H1 (cell line): Measurements from ENCODE around the gene ADAM12. TPM values are rescaled to one million over a fixed set of nuclear protein-coding genes. Genes with fewer than 3 reads are reported as not detected.

Source experiments
- CTCF ChIA-PET: fragments of 300-600 bp; sonication (Branson Sonifier 250); formaldehyde crosslinking; loops from one replicate; lab custom pipeline; 2021; ENCODE audit not compliant: partially characterized antibody; lab: Charles Lee
- POLR2A ChIA-PET: fragments of 300-600 bp; sonication (Branson Sonifier 250); formaldehyde crosslinking; loops from one replicate; lab custom pipeline; 2021; ENCODE audit warnings: inconsistent platforms; ENCODE audit not compliant: partially characterized antibody; lab: Charles Lee
- DNase-seq, 2 experiments: peaks; one replicate each; pipeline versions ENCODE4 v3.0.0 to v3.0.0-alpha.2; 2010 to 2022; ENCODE audit warnings: low spot score in 2 of 2, low read depth in 1 of 2, mixed read lengths in 1 of 2
- FAIRE-seq: peaks from 2 replicates; lab custom pipeline; 2011; peaks lifted over from hg19 to GRCh38; lab: Jason Lieb, UNC
- H2AFZ ChIP-seq: 2 replicates; pipeline ENCODE4 v1.8.1; 2012; ENCODE audit warnings: low read length, inconsistent platforms
- H2AK5ac ChIP-seq: 2 replicates; pipeline ENCODE4 v1.6.1; 2013; ENCODE audit warnings: low read depth, low read length
- H2BK120ac ChIP-seq: replicated peaks from 2 replicates; pipeline ENCODE3; 2013; ENCODE audit warnings: low read depth, low read length, inconsistent platforms
- H2BK12ac ChIP-seq: 2 replicates; pipeline ENCODE4 v1.6.1; 2013; ENCODE audit warnings: low read depth, low read length
- H2BK15ac ChIP-seq: 2 replicates; pipeline ENCODE4 v1.6.1; 2013; ENCODE audit warnings: low read length
- H2BK20ac ChIP-seq: 2 replicates; pipeline ENCODE4 v1.6.1; 2013; ENCODE audit warnings: low read length
- H2BK5ac ChIP-seq: 2 replicates; pipeline ENCODE4 v1.6.1; 2013; ENCODE audit warnings: low read depth, low read length
- H3K14ac ChIP-seq: 2 replicates; pipeline ENCODE4 v1.6.1; 2013; ENCODE audit warnings: inconsistent platforms; ENCODE audit not compliant: insufficient read length
- H3K18ac ChIP-seq: 2 replicates; pipeline ENCODE4 v1.6.1; 2013; ENCODE audit warnings: low read length; ENCODE audit errors: extremely low read depth
- H3K23ac ChIP-seq: 2 replicates; pipeline ENCODE4 v1.6.1; 2013; ENCODE audit warnings: inconsistent platforms; ENCODE audit not compliant: insufficient read length
- H3K23me2 ChIP-seq: 2 replicates; pipeline ENCODE4 v1.6.1; 2013; ENCODE audit warnings: low read depth, low read length
- H3K27ac ChIP-seq: 2 replicates; pipeline ENCODE4 v1.6.1; 2011; ENCODE audit warnings: low read depth, low read length, inconsistent platforms
- H3K27me3 ChIP-seq, 4 experiments: replicated peaks in 1 of 4; 1 replicate in 1 of 4; 2 replicates in 3 of 4; pipeline versions ENCODE4 v1.6.1 to v1.8.1; 2011 to 2013; ENCODE audit warnings: low read length in 3 of 4, mild to moderate bottlenecking in 3 of 4, inconsistent platforms in 2 of 4, mixed read lengths in 2 of 4, moderate library complexity in 1 of 4; ENCODE audit not compliant: control insufficient read depth in 3 of 4, insufficient read depth in 3 of 4; ENCODE audit errors: extremely low read depth in 1 of 4
- H3K36me3 ChIP-seq, 4 experiments: 2 replicates each; pipeline versions ENCODE4 v1.6.1 to v1.8.1; 2011 to 2013; ENCODE audit warnings: mild to moderate bottlenecking in 4 of 4, low read length in 3 of 4, moderate library complexity in 2 of 4, control low read depth in 1 of 4, inconsistent platforms in 1 of 4; ENCODE audit not compliant: insufficient read depth in 4 of 4, control insufficient read depth in 2 of 4
- H3K4ac ChIP-seq: replicated peaks from 2 replicates; pipeline ENCODE3; 2013; ENCODE audit warnings: low read length, low read depth, mixed read lengths, inconsistent platforms; ENCODE audit not compliant: insufficient read length
- H3K4me1 ChIP-seq, 4 experiments: replicated peaks in 1 of 4; 1 replicate in 1 of 4; 2 replicates in 3 of 4; pipeline versions ENCODE4 v1.6.1 to v1.8.1; 2011 to 2013; ENCODE audit warnings: low read length in 3 of 4, inconsistent platforms in 2 of 4, mixed read lengths in 1 of 4; ENCODE audit not compliant: insufficient read depth in 4 of 4, control insufficient read depth in 3 of 4
- H3K4me2 ChIP-seq, 2 experiments: 2 replicates each; pipeline versions ENCODE4 v1.6.1 to v1.8.1; 2011 to 2013; ENCODE audit warnings: low read depth in 2 of 2, low read length in 2 of 2, control low read depth in 1 of 2, inconsistent platforms in 1 of 2, mild to moderate bottlenecking in 1 of 2; ENCODE audit not compliant: insufficient read depth in 1 of 2
- H3K4me3 ChIP-seq, 4 experiments: fragments of 200-600, 300-600 bp in 1 of 4; sonication (generic), shearing (Covaris generic), sonication (Bioruptor Twin) in 1 of 4; 2 replicates each; pipeline versions ENCODE4 v1.5.1 to v1.8.1; 2011 to 2016; ENCODE audit warnings: low read length in 4 of 4, low read depth in 3 of 4, control low read depth in 2 of 4, inconsistent platforms in 2 of 4, mild to moderate bottlenecking in 2 of 4, mixed read lengths in 1 of 4, moderate library complexity in 1 of 4; ENCODE audit not compliant: insufficient read depth in 2 of 4; ENCODE audit errors: extremely low read depth in 1 of 4
- H3K56ac ChIP-seq: replicated peaks from 2 replicates; pipeline ENCODE3; 2013; ENCODE audit warnings: low read depth, mild to moderate bottlenecking, mixed read lengths, low read length, inconsistent platforms; ENCODE audit not compliant: insufficient read length
- H3K79me1 ChIP-seq: 2 replicates; pipeline ENCODE4 v1.6.1; 2013; ENCODE audit warnings: low read depth, low read length, control low read depth
- H3K79me2 ChIP-seq, 2 experiments: 2 replicates each; pipeline versions ENCODE4 v1.6.1 to v1.8.1; 2012 to 2013; ENCODE audit warnings: low read length in 2 of 2, mild to moderate bottlenecking in 2 of 2, inconsistent platforms in 1 of 2; ENCODE audit not compliant: insufficient read depth in 2 of 2, control insufficient read depth in 1 of 2
- H3K9ac ChIP-seq, 4 experiments: replicated peaks in 1 of 4; 1 replicate in 1 of 4; 2 replicates in 3 of 4; pipeline versions ENCODE4 v1.6.1 to v1.8.1; 2011 to 2013; ENCODE audit warnings: low read depth in 3 of 4, low read length in 3 of 4, control low read depth in 2 of 4, mild to moderate bottlenecking in 2 of 4, moderate library complexity in 2 of 4, inconsistent platforms in 1 of 4; ENCODE audit errors: extremely low read depth in 1 of 4
- H3K9me3 ChIP-seq, 2 experiments: 2 replicates each; pipeline versions ENCODE4 v1.6.1 to v1.8.1; 2012 to 2013; ENCODE audit warnings: mild to moderate bottlenecking in 2 of 2, moderate library complexity in 2 of 2, control low read depth in 1 of 2, inconsistent platforms in 1 of 2, low read depth in 1 of 2, low read length in 1 of 2, mixed read lengths in 1 of 2; ENCODE audit not compliant: insufficient read depth in 2 of 2
- H4K20me1 ChIP-seq, 2 experiments: replicated peaks in 1 of 2; 2 replicates each; pipeline versions ENCODE3 to v1.8.1; 2011 to 2013; ENCODE audit warnings: inconsistent platforms in 2 of 2, low read length in 2 of 2, mild to moderate bottlenecking in 1 of 2; ENCODE audit not compliant: insufficient read depth in 2 of 2, control insufficient read depth in 1 of 2
- H4K5ac ChIP-seq: 2 replicates; pipeline ENCODE4 v1.6.1; 2013; ENCODE audit warnings: low read length, low read depth, mixed read lengths, inconsistent platforms; ENCODE audit not compliant: insufficient read length
- H4K8ac ChIP-seq: 2 replicates; pipeline ENCODE4 v1.8.0; 2013; ENCODE audit warnings: mild to moderate bottlenecking, moderate library complexity, low read length, inconsistent platforms; ENCODE audit not compliant: insufficient read depth; ENCODE audit errors: extremely low read depth
- H4K91ac ChIP-seq: replicated peaks from 2 replicates; pipeline ENCODE3; 2013; ENCODE audit warnings: low read length, mixed read lengths, inconsistent platforms; ENCODE audit not compliant: insufficient read length
- EZH2 ChIP-seq: fragments of 200-600 bp; sonication (generic); IDR thresholded peaks from 2 replicates; pipeline ENCODE4 v1.7.1; 2012; ENCODE audit warnings: low read depth, mild to moderate bottlenecking, moderate library complexity, low read length, inconsistent platforms; ENCODE audit not compliant: severe bottlenecking
- GABPA ChIP-seq: IDR thresholded peaks from 2 replicates; pipeline ENCODE4 v1.6.1; 2011; ENCODE audit warnings: mild to moderate bottlenecking, low read length, moderate library complexity, borderline replicate concordance; ENCODE audit not compliant: insufficient read depth
- GTF2F1 ChIP-seq: IDR thresholded peaks from 2 replicates; pipeline ENCODE4 v1.6.1; 2012; ENCODE audit warnings: low read depth, low read length, improper control_type of control experiment, borderline replicate concordance
- KDM1A ChIP-seq: fragments of 200-600, 300-600 bp; sonication (generic); IDR thresholded peaks from 2 replicates; pipeline ENCODE4 v1.7.1; 2016; ENCODE audit warnings: mild to moderate bottlenecking, low read length, borderline replicate concordance
- POU5F1 ChIP-seq: IDR thresholded peaks from 2 replicates; pipeline ENCODE4 v1.6.1; 2011; ENCODE audit warnings: low read depth, mild to moderate bottlenecking, low read length, moderate library complexity
- RXRA ChIP-seq: IDR thresholded peaks from 2 replicates; pipeline ENCODE4 v1.6.1; 2011; ENCODE audit warnings: low read depth, mild to moderate bottlenecking, low read length, moderate library complexity; ENCODE audit not compliant: insufficient read depth
- WGBS, 2 experiments: shearing (Covaris generic) in 1 of 2; methylation state at CpG; one replicate each; pipeline versions ENCODE4 v1.1.6 to v1.1.7; 2013 to 2015; ENCODE audit warnings: low lambda C conversion rate in 2 of 2, mixed read lengths in 2 of 2, inconsistent platforms in 1 of 2, low coverage in 1 of 2, missing lambda C conversion rate in 1 of 2; ENCODE audit not compliant: insufficient replicate concordance in 2 of 2, insufficient coverage in 1 of 2, insufficient read length in 1 of 2; ENCODE audit errors: extremely low coverage in 1 of 2, missing lambda C conversion rate in 1 of 2; 5-methylcytosine and 5-hydroxymethylcytosine counted together
- polyA plus RNA-seq, 7 experiments: library from polyadenylated mRNA; depleted of rRNA in 3 of 7; stranded (reverse) in 5 of 7; unstranded in 2 of 7; fragments of >200 nt in 5 of 7; fragments of 200-250 nt in 2 of 7; gene quantifications; 1 replicate in 5 of 7; 2 replicates in 1 of 7; 4 replicates in 1 of 7; pipeline versions ENCODE4 v1.2.1 to v1.2.3, GENCODE V29; 2011 to 2013; ENCODE audit warnings: missing spikeins in 2 of 7, mixed read lengths in 2 of 7
- total RNA-seq: library from RNA; stranded (reverse); fragmentation: NEBNext Ultra II Directional; extraction: Animal tissue kit (Norgen Biotek cat#: 25700); gene quantifications from 2 replicates; pipeline ENCODE4 v1.2.1, GENCODE V29; 2021
- TF ChIP-seq, protein P1 (sequence below), 3 experiments: IDR thresholded peaks; 1 replicate in 2 of 3; 2 replicates in 1 of 3; pipeline versions ENCODE4 v1.5.1 to v1.6.1; 2011; ENCODE audit warnings: low read length in 3 of 3, mild to moderate bottlenecking in 3 of 3, inconsistent platforms in 2 of 3, low read depth in 1 of 3, moderate library complexity in 1 of 3; ENCODE audit not compliant: insufficient read depth in 1 of 3; ENCODE audit errors: control extremely low read depth in 1 of 3
- TF ChIP-seq, protein P2 (sequence below): IDR thresholded peaks from 2 replicates; pipeline ENCODE4 v1.6.1; 2011; ENCODE audit warnings: low read depth, mild to moderate bottlenecking, low read length; ENCODE audit not compliant: insufficient read depth
- TF ChIP-seq, protein P3 (sequence below): IDR thresholded peaks from 2 replicates; pipeline ENCODE4 v1.6.1; 2012; ENCODE audit warnings: low read length, inconsistent platforms

ADAM12 gene
- total and polyA plus RNA-seq, 2 of the 8 experiments (the other 6 are each of a cell fraction or from before 2014, with no cell fraction given) = 0.07 to 0.17 TPM

DNA sequence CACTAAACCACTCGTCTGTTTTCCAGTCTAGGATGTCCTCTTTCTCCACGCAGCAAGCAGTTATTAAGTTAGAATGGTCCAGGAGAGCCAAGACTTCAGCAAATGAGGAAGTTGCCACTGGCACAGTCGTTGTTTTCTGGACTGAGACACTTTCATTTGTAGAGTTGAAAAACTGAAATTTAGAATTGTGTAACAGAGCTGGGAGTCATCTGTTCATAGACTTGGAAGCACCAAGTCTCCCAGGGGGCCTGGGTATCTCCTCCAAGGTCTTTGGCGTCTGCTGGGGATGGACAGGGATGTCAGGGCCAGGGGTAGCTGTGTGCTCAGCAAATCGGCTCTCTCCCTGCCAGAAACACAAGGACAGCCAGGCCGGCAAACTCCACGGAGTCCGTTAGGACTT lies 283.5 kb downstream of the ADAM12 start:
- H3K9me3 ChIP-seq = no peaks in the 10 kb centered on the region
- no peak for DNase-seq
- H3K79me1 ChIP-seq = no peaks in the 10 kb centered on the region
- H3K4ac ChIP-seq = no peak overlapping the region
- no peak overlapping the region for H3K14ac ChIP-seq
- H3K79me2 ChIP-seq = no peaks in the 10 kb centered on the region
- H3K56ac ChIP-seq = no peak overlapping the region
- H2BK120ac ChIP-seq = no peak overlapping the region
- no peak overlapping the region for H2BK20ac ChIP-seq
- no peak overlapping the region for H3K23ac ChIP-seq
- no peaks in the 10 kb centered on the region for H3K27me3 ChIP-seq
- WGBS, 2 experiments = 93% methylated on average over 8 of the region's 8 CpGs; no CpG with 5 or more reads in 1 of the 2 experiments
- no peak overlapping the region for H4K91ac ChIP-seq
- no peaks in the 10 kb centered on the region for H3K23me2 ChIP-seq
- no peaks in the 10 kb centered on the region for H3K36me3 ChIP-seq
- ChIA-PET POLR2A (no interaction called here), CTCF (no interaction called here)
- H3K4me1 ChIP-seq = no peaks in the 10 kb centered on the region
- H2BK12ac ChIP-seq = no peak overlapping the region
- H2BK15ac ChIP-seq = no peak overlapping the region
- H4K5ac ChIP-seq = no peak overlapping the region
- no peak overlapping the region for H3K4me3 ChIP-seq
- no peak for FAIRE-seq
- no peak overlapping the region for H3K4me2 ChIP-seq
- H3K9ac ChIP-seq = no peak overlapping the region
- no peaks in the 10 kb centered on the region for H4K20me1 ChIP-seq
- no peak overlapping the region for H3K27ac ChIP-seq
- no peak overlapping the region for H3K18ac ChIP-seq
- H4K8ac ChIP-seq = no peak overlapping the region
- H2AFZ ChIP-seq = no peak overlapping the region
- H2AK5ac ChIP-seq = no peak overlapping the region
- no peak overlapping the region for H2BK5ac ChIP-seq
- TF ChIP-seq POU5F1 = no peak
- no peak for TF ChIP-seq GABPA
- TF ChIP-seq, protein P1, sequence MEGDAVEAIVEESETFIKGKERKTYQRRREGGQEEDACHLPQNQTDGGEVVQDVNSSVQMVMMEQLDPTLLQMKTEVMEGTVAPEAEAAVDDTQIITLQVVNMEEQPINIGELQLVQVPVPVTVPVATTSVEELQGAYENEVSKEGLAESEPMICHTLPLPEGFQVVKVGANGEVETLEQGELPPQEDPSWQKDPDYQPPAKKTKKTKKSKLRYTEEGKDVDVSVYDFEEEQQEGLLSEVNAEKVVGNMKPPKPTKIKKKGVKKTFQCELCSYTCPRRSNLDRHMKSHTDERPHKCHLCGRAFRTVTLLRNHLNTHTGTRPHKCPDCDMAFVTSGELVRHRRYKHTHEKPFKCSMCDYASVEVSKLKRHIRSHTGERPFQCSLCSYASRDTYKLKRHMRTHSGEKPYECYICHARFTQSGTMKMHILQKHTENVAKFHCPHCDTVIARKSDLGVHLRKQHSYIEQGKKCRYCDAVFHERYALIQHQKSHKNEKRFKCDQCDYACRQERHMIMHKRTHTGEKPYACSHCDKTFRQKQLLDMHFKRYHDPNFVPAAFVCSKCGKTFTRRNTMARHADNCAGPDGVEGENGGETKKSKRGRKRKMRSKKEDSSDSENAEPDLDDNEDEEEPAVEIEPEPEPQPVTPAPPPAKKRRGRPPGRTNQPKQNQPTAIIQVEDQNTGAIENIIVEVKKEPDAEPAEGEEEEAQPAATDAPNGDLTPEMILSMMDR (IDR thresholded peaks at IDR 0.05; ENCODE audit: control extremely low read depth in 1 of 3, insufficient read depth in 1 of 3, low read depth in 1 of 3, low read length in 3 of 3) = no peak
- TF ChIP-seq KDM1A = no peak
- TF ChIP-seq GTF2F1 = no peak
- TF ChIP-seq, protein P2, sequence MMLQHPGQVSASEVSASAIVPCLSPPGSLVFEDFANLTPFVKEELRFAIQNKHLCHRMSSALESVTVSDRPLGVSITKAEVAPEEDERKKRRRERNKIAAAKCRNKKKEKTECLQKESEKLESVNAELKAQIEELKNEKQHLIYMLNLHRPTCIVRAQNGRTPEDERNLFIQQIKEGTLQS = no peak
- TF ChIP-seq RXRA = no peak
- TF ChIP-seq, protein P3, sequence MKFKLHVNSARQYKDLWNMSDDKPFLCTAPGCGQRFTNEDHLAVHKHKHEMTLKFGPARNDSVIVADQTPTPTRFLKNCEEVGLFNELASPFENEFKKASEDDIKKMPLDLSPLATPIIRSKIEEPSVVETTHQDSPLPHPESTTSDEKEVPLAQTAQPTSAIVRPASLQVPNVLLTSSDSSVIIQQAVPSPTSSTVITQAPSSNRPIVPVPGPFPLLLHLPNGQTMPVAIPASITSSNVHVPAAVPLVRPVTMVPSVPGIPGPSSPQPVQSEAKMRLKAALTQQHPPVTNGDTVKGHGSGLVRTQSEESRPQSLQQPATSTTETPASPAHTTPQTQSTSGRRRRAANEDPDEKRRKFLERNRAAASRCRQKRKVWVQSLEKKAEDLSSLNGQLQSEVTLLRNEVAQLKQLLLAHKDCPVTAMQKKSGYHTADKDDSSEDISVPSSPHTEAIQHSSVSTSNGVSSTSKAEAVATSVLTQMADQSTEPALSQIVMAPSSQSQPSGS = no peak
- TF ChIP-seq EZH2 = no peak
